Heart right ventricle (tissue), 16 donors: ENCODE measurements around the gene CC2D2A. TPM values are rescaled to one million over a fixed set of nuclear protein-coding genes. Genes with fewer than 3 reads are reported as not detected.

Experiments
- ATAC-seq, 8 donors: fragments of 200-7000 bp; cut with Tn5 transposase; one replicate each; pipeline ENCODE4 v1.9.1; 2020; ENCODE audit warnings: mild to moderate bottlenecking in 8 of 8, moderate library complexity in 8 of 8, moderate number of reproducible peaks in 1 of 8
- DNase-seq, 2 donors: peaks; one replicate each; pipeline ENCODE4 v3.0.0-alpha.2; 2020
- H3K27ac ChIP-seq, 10 donors: fragments of 200-600 bp; sonication (generic) in 2 of 10; one replicate each; pipeline versions ENCODE4 v1.5.0 to v1.8.0; 2020 to 2022; ENCODE audit warnings: mild to moderate bottlenecking in 3 of 10
- H3K27me3 ChIP-seq, 7 donors: fragments of 200-600 bp; one replicate each; pipeline ENCODE4 v1.8.0; 2021 to 2022; ENCODE audit warnings: mild to moderate bottlenecking in 2 of 7
- H3K36me3 ChIP-seq, 9 donors: fragments of 200-600 bp; sonication (generic) in 1 of 9; one replicate each; pipeline versions ENCODE4 v1.5.0 to v1.8.0; 2020 to 2022; ENCODE audit warnings: mild to moderate bottlenecking in 2 of 9
- H3K4me1 ChIP-seq, 9 donors: fragments of 200-600 bp; sonication (generic) in 1 of 9; one replicate each; pipeline versions ENCODE4 v1.5.0 to v1.8.0; 2020 to 2022; ENCODE audit warnings: mild to moderate bottlenecking in 4 of 9
- H3K4me3 ChIP-seq, 10 donors: fragments of 200-600 bp; sonication (generic) in 2 of 10; one replicate each; pipeline versions ENCODE4 v1.5.0 to v1.8.0; 2020 to 2022; ENCODE audit warnings: mild to moderate bottlenecking in 7 of 10, moderate library complexity in 2 of 10
- H3K9me3 ChIP-seq, 11 donors: fragments of 200-600 bp in 10 of 11; sonication (generic) in 2 of 11; one replicate each; pipeline versions ENCODE4 v1.5.0 to v1.8.0; 2013 to 2022; ENCODE audit warnings: mild to moderate bottlenecking in 2 of 11, control low read depth in 1 of 11, moderate library complexity in 1 of 11
- CTCF ChIP-seq, 9 donors: fragments of 200-600 bp; sonication (generic) in 2 of 9; IDR thresholded peaks; one replicate each; pipeline versions ENCODE4 v1.5.0 to v1.8.0; 2021 to 2022; ENCODE audit warnings: antibody characterized with exemption in 9 of 9, mild to moderate bottlenecking in 5 of 9, moderate library complexity in 1 of 9
- WGBS, 2 donors: extraction: QIAGEN DNeasy Blood & Tissue Kit; methylation state at CpG; one replicate each; pipeline ENCODE4 v1.1.7; 2013; ENCODE audit warnings: inconsistent platforms in 1 of 2; 5-methylcytosine and 5-hydroxymethylcytosine counted together
- intact Hi-C, 10 donors: fragments of 100-400 bp; cut with DNase I; formaldehyde crosslinking; loops; one replicate each; pipeline versions ENCODE4 v1.11.1 to v1.14.2; 2022
- polyA plus RNA-seq, 2 donors: library from polyadenylated mRNA; stranded (reverse); fragments of 200-250 nt; gene quantifications; one replicate each; pipeline ENCODE4 v1.2.3, GENCODE V29; 2013
- total RNA-seq, 10 donors: library from RNA; stranded (reverse); fragmentation: NEBNext Ultra II Directional in 3 of 10; extraction: Animal tissue kit (Norgen Biotek cat#: 25700) in 3 of 10; gene quantifications; one replicate each; pipeline versions ENCODE4 v1.2.1 to v1.2.4, GENCODE V29; 2021 to 2023
- donor health status: Arrhythmogenic right ventricular cardiomyopathy.
- donor health status: ischemic (EF 13 %, LVEDD 7.1; RV severe dilation, severe dysfunction).
- donor health status: healthy with polysubstance abuse.
- donor health status: DM: no; HTN: yes; CAD: no.
- donor health status: DM: no; HTN: no; CAD: no.
- donor health status: ischemic (EF 25% LVEDD 6.9; RV normal size, moderate dysfunction).
- donor health status: ischemic (EF 25% LVEDD 5.7; RV mildly dilated, moderate dysfunction).
- donor health status: healthy.
- donor health status: DM: yes; HTN: yes; CAD: no.
- donor health status: Ischemic cardiomyopathy.
- donor health status: ischemic (EF 35%, LVEDD 5.7; RV mildly dilated, moderate dysfunction).
- donor health status: nonischemic (EF 11% LVEDD 7.7; RV severe dilation, severe dysfunction).
- donor health status: DM: yes; HTN: yes; CAD: no.
- donor health status: PGD.
- donor health status: ischemic (EF 29% LVEDD 5.4; RV normal size, mild dysfunction).
- donor health status: nonischemic (EF 23%, LVEDD 6.1; RV moderate dilation, normal function).

CC2D2A gene
- total and polyA plus RNA-seq, 12 donors: 3.2 to 10.8 (median 7.6) TPM

GRCh38 chr4:15562623-15563022, 92.9 kb downstream of the CC2D2A start:
- ATAC-seq: no peak
- DNase-seq: no peak
- TF ChIP-seq CTCF (IDR thresholded peaks at IDR 0.05): no peak
- no peak overlapping the region for H3K4me3 ChIP-seq
- no peaks in the 10 kb centered on the region for H3K9me3 ChIP-seq
- H3K27me3 ChIP-seq: no peaks in the 10 kb centered on the region
- intact Hi-C loops: no loop called here
- no peaks in the 10 kb centered on the region for H3K4me1 ChIP-seq
- H3K27ac ChIP-seq: no peak overlapping the region
- peaks cover 0 to 91% (median 13%) of the 10 kb centered on the region in 9 donors for H3K36me3 ChIP-seq

DNA sequence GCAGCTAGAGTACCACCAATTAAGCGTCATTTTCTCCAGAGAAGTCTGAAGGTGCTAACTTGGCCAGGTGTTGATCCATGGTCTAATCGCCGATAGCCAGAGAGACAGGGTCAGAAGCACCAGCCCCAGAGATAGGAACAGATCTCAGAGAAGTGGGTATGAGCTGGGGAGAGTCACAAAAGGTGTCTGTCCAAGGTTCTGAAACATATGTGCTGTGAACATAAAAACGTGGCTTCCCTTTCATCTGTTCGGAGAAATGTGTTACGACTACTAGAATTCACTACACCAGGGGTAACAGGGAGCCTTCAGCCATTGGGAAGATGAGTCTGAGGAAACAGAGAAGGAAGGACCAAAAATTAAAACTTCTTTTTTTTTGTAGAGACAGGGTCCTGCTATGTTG, 94.2 kb downstream of the CC2D2A start:
- TF ChIP-seq CTCF (IDR thresholded peaks at IDR 0.05): no peak
- Histone ChIP-seq H3K27me3 (no peaks in the 10 kb centered on the region), H3K4me3 (no peak overlapping the region), H3K4me1 (no peaks in the 10 kb centered on the region), H3K36me3 (peaks cover 0 to 91% (median 13%) of the 10 kb centered on the region in 9 donors), H3K9me3 (no peaks in the 10 kb centered on the region), H3K27ac (no peak overlapping the region)
- DNase-seq (no peak), ATAC-seq (no peak)
- WGBS, 2 donors: 75 to 86% methylated on average over 6 of the region's 6 CpGs
- intact Hi-C loops: no loop called here

- Histone ChIP-seq H3K4me3 (no peak overlapping the region), H3K9me3 (no peaks in the 10 kb centered on the region), H3K27ac (no peak overlapping the region), H3K4me1 (no peaks in the 10 kb centered on the region), H3K36me3 (peaks cover 0 to 92% (median 19%) of the 10 kb centered on the region in 9 donors), H3K27me3 (no peaks in the 10 kb centered on the region)
- TF ChIP-seq CTCF (IDR thresholded peaks at IDR 0.05): no peak
- no peak for ATAC-seq
- no peak for DNase-seq
- intact Hi-C loops: no loop called here
These were observed 99.1 kb downstream of the CC2D2A start for GRCh38 chr4:15568821-15569220.

DNA sequence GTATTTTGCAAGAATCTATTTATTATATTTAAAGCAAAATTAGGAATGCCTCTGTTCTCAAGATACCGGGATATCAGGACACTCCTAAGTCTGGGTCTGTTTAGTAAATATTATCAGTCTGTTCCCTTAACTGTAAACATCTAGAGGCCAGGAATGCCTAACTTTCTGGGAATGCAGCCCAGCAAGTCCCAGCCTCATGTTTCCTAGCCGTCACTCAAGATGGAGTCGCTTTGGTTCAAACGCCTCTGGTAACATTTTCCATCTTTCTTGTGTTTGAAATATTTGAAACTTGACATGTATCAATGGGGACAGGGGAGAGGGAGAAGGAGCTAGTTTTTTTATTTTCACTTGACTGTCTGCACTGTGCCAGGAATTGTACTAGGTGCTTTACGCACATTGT, 100.1 kb downstream of the CC2D2A start:
- Histone ChIP-seq H3K27me3 (no peaks in the 10 kb centered on the region), H3K4me1 (no peaks in the 10 kb centered on the region), H3K4me3 (no peak overlapping the region), H3K27ac (no peak overlapping the region), H3K9me3 (no peaks in the 10 kb centered on the region), H3K36me3 (peaks cover 0 to 88% (median 19%) of the 10 kb centered on the region in 9 donors)
- intact Hi-C loops: no loop called here
- DNase-seq (no peak), ATAC-seq (no peak)
- WGBS, 2 donors: 95 to 98% methylated on average over 5 of the region's 5 CpGs
- TF ChIP-seq CTCF (IDR thresholded peaks at IDR 0.05): no peak

DNA sequence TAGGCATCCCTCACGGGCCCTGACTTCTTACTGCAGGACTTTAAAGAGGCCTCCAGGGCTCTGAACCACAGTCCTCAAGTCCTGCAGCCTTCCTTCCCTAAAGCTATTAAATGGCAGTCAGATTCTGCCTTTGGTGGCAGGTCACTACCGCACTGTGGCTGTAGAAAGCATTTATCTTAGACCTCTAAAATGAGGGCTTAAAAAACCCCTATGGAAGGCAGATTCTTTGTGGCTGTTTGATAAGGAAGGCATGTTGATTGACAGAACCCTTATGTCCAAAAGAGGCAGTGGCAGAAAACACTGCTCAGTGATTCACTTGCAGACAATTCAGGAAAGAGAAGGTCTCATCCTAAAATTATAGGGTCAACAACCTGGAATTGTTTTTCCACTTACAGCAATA, 106.3 kb downstream of the CC2D2A start:
- WGBS, 2 donors: 48 to 53% methylated on average over 2 of the region's 2 CpGs
- peaks cover 0 to 6% (median 0%) of the 10 kb centered on the region in 9 donors for H3K4me1 ChIP-seq
- intact Hi-C loops: no loop called here
- DNase-seq: no peak
- no peak overlapping the region for H3K27ac ChIP-seq
- no peaks in the 10 kb centered on the region for H3K9me3 ChIP-seq
- no peak for ATAC-seq
- H3K36me3 ChIP-seq: peaks cover 0 to 73% (median 4%) of the 10 kb centered on the region in 9 donors
- no peaks in the 10 kb centered on the region for H3K27me3 ChIP-seq
- no peak overlapping the region for H3K4me3 ChIP-seq
- no peak for TF ChIP-seq CTCF (IDR thresholded peaks at IDR 0.05)
